Midbrain (tissue), 1 donor: Measurements from ENCODE around the gene ING4.

Source experiments
- DNase-seq: peaks from one replicate; lab custom pipeline; 2025; lab: John Stamatoyannopoulos, UW

ING4 gene

GRCh38 chr12:6606331-6607131 lies 56.4 kb downstream of the ING4 start:
- peak; percentile 67 for DNase-seq

- no peak for DNase-seq
These were observed 57.2 kb downstream of the ING4 start for GRCh38 chr12:6605421-6606330.

GRCh38 chr12:6604259-6605029 lies 58.5 kb downstream of the ING4 start:
- no peak for DNase-seq

GRCh38 chr12:6603095-6603567 lies 59.8 kb downstream of the ING4 start:
- DNase-seq: no peak

- DNase-seq: no peak
These were observed 60.4 kb downstream of the ING4 start for GRCh38 chr12:6602526-6602925.
